CD4-positive, alpha-beta T cell (primary cell): ENCODE results near the gene ELFN2. TPM values are rescaled to one million over a fixed set of nuclear protein-coding genes. Genes with fewer than 3 reads are reported as not detected.

Experiments used
- ATAC-seq: fragments of 200-7000 bp; cut with Tn5 transposase; one replicate; pipeline ENCODE4 v1.10.0; 2022; ENCODE audit warnings: mild to moderate bottlenecking; ENCODE audit not compliant: poor library complexity
- CTCF ChIA-PET: fragments of 350-600 bp; sonication (Branson Sonifier 250); formaldehyde crosslinking; loops from one replicate; lab custom pipeline; 2021; ENCODE audit warnings: antibody characterized with exemption, inconsistent platforms; lab: Charles Lee
- POLR2A ChIA-PET: fragments of 350-600 bp; sonication (Branson Sonifier 250); formaldehyde crosslinking; loops from one replicate; lab custom pipeline; 2021; ENCODE audit warnings: antibody characterized with exemption, inconsistent platforms; lab: Charles Lee
- DNase-seq, 14 experiments: peaks; one replicate each; pipeline ENCODE4 v3.0.0-alpha.2; 2013 to 2020; ENCODE audit warnings: mixed read lengths in 2 of 14
- H3K27ac ChIP-seq, 2 donors: one replicate each; pipeline versions ENCODE4 v1.5.1 to v1.7.0; 2013; ENCODE audit warnings: low read length in 2 of 2, low read depth in 1 of 2, mild to moderate bottlenecking in 1 of 2
- H3K27me3 ChIP-seq, 2 experiments: 1 replicate in 1 of 2; 2 replicates in 1 of 2; pipeline versions ENCODE4 v1.6.1 to v1.7.0; 2013; ENCODE audit warnings: low read length in 2 of 2, control low read depth in 1 of 2, mild to moderate bottlenecking in 1 of 2, moderate library complexity in 1 of 2; ENCODE audit not compliant: insufficient read depth in 2 of 2, control insufficient read depth in 1 of 2
- H3K36me3 ChIP-seq: one replicate; pipeline ENCODE4 v1.6.1; 2013; ENCODE audit warnings: low read length, control low read depth; ENCODE audit not compliant: insufficient read depth
- H3K4me1 ChIP-seq: one replicate; pipeline ENCODE4 v1.6.1; 2013; ENCODE audit warnings: low read length, control low read depth; ENCODE audit not compliant: insufficient read depth
- H3K4me3 ChIP-seq: one replicate; pipeline ENCODE4 v1.5.1; 2013; ENCODE audit warnings: mild to moderate bottlenecking, low read length, moderate library complexity
- H3K9me3 ChIP-seq, 2 experiments: 1 replicate in 1 of 2; 2 replicates in 1 of 2; pipeline versions ENCODE4 v1.6.1 to v1.7.0; 2013; ENCODE audit warnings: low read length in 2 of 2, mild to moderate bottlenecking in 2 of 2, control low read depth in 1 of 2, moderate library complexity in 1 of 2; ENCODE audit not compliant: control insufficient read depth in 1 of 2, insufficient read depth in 1 of 2
- H3K27ac Mint-ChIP-seq: one replicate; pipeline ENCODE4 v1.8.0; 2020; ENCODE audit warnings: mixed read lengths
- H3K27me3 Mint-ChIP-seq: one replicate; pipeline ENCODE4 v1.8.0; 2021; ENCODE audit warnings: mixed read lengths
- H3K36me3 Mint-ChIP-seq: one replicate; pipeline ENCODE4 v1.8.0; 2021; ENCODE audit warnings: low read depth, mixed read lengths
- H3K4me1 Mint-ChIP-seq: one replicate; pipeline ENCODE4 v1.8.0; 2021; ENCODE audit warnings: low read depth, mixed read lengths
- H3K4me3 Mint-ChIP-seq: one replicate; pipeline ENCODE4 v1.8.0; 2020; ENCODE audit warnings: mild to moderate bottlenecking, mixed read lengths
- H3K9me3 Mint-ChIP-seq: one replicate; pipeline ENCODE4 v1.8.0; 2020; ENCODE audit warnings: mixed read lengths
- intact Hi-C, 2 experiments: fragments of 100-400 bp; cut with DNase I in 1 of 2; cut with micrococcal nuclease in 1 of 2; formaldehyde crosslinking; loops; one replicate each; pipeline versions ENCODE4 v1.15.1 to v1.9.0; 2023 to 2025; cut with DNase I, micrococcal nuclease
- total RNA-seq, 174 experiments: library from RNA in 2 of 174; stranded (reverse) in 2 of 174; gene quantifications; one replicate each; pipeline ENCODE4 v1.2.3 and lab custom pipeline; 2021 to 2026
- TF ChIP-seq, protein P1 (sequence below): fragments of 200-600 bp; IDR thresholded peaks from one replicate; pipeline ENCODE4 v1.8.0; 2022; ENCODE audit warnings: antibody characterized with exemption, mild to moderate bottlenecking

The ELFN2 gene
- total RNA-seq, 2 experiments from 2014 or later: 0.05 to 0.20 TPM

- no peak overlapping the region for H3K27ac Mint-ChIP-seq
- H3K36me3 ChIP-seq: peaks cover 54% of the 10 kb centered on the region
- DNase-seq (no peak), ATAC-seq (no peak)
- peaks cover 14% of the 10 kb centered on the region for H3K4me1 Mint-ChIP-seq
- H3K27me3 Mint-ChIP-seq: no peaks in the 10 kb centered on the region
- TF ChIP-seq, protein P1, sequence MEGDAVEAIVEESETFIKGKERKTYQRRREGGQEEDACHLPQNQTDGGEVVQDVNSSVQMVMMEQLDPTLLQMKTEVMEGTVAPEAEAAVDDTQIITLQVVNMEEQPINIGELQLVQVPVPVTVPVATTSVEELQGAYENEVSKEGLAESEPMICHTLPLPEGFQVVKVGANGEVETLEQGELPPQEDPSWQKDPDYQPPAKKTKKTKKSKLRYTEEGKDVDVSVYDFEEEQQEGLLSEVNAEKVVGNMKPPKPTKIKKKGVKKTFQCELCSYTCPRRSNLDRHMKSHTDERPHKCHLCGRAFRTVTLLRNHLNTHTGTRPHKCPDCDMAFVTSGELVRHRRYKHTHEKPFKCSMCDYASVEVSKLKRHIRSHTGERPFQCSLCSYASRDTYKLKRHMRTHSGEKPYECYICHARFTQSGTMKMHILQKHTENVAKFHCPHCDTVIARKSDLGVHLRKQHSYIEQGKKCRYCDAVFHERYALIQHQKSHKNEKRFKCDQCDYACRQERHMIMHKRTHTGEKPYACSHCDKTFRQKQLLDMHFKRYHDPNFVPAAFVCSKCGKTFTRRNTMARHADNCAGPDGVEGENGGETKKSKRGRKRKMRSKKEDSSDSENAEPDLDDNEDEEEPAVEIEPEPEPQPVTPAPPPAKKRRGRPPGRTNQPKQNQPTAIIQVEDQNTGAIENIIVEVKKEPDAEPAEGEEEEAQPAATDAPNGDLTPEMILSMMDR: no peak
- intact Hi-C loops: no loop called here
- POLR2A ChIA-PET: no interaction called here
- H3K36me3 Mint-ChIP-seq: peaks cover 60% of the 10 kb centered on the region
- H3K4me3 Mint-ChIP-seq: no peak overlapping the region
- no peaks in the 10 kb centered on the region for H3K9me3 Mint-ChIP-seq
- no peak overlapping the region for H3K4me3 ChIP-seq
- CTCF ChIA-PET: no interaction called here
- H3K9me3 ChIP-seq: no peaks in the 10 kb centered on the region
- H3K27me3 ChIP-seq: no peaks in the 10 kb centered on the region
- H3K27ac ChIP-seq: no peak overlapping the region
- H3K4me1 ChIP-seq: peaks cover 4% of the 10 kb centered on the region
These were observed 40.2 kb upstream of the ELFN2 start for GRCh38 chr22:37467391-37467955.

DNA sequence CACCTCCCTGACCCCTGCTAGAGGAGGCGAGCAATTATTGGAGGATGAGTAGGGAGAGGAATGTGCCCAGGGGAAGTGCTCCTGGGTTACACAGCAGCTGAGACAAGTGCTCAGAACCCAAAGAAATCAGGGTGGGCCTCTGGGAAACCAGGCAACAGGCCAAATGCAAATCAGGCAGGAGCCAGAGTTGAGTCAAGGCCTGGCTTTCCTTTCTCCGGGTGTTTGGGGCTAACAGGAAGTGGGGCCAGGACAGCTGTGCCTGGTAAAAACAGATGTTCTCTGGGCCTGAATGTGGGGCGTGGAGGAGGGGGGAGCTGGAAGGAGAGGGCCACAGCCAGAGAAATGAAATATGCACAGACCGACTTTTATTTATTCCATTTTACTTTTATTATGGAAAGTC, 36.9 kb upstream of the ELFN2 start:
- Mint-ChIP-seq H3K27ac (peak overlapping the region; percentile 42), H3K27me3 (no peaks in the 10 kb centered on the region), H3K9me3 (no peaks in the 10 kb centered on the region), H3K4me1 (peaks cover 4% of the 10 kb centered on the region), H3K4me3 (no peak overlapping the region), H3K36me3 (peaks cover 45% of the 10 kb centered on the region)
- no peaks in the 10 kb centered on the region for H3K9me3 ChIP-seq
- ATAC-seq (no peak), DNase-seq (no peak)
- no peak overlapping the region for H3K27ac ChIP-seq
- POLR2A ChIA-PET: no interaction called here
- peaks cover 25% of the 10 kb centered on the region for H3K36me3 ChIP-seq
- CTCF ChIA-PET: interaction anchor here (0.6 kb wide), 1 partner anchor 34 kb away, joined by 3 read pairs; no protein-coding TSS in a partner anchor
- no peak overlapping the region for H3K4me3 ChIP-seq
- TF ChIP-seq, protein P1: no peak
- intact Hi-C loops: no loop called here
- no peaks in the 10 kb centered on the region for H3K4me1 ChIP-seq
- H3K27me3 ChIP-seq: no peaks in the 10 kb centered on the region

- H3K4me3 ChIP-seq: no peak overlapping the region
- Mint-ChIP-seq H3K4me1 (peaks cover under 1% of the 10 kb centered on the region), H3K27me3 (no peaks in the 10 kb centered on the region), H3K36me3 (peaks cover 44% of the 10 kb centered on the region), H3K4me3 (no peak overlapping the region), H3K27ac (no peak overlapping the region), H3K9me3 (no peaks in the 10 kb centered on the region)
- TF ChIP-seq, protein P1: no peak
- H3K9me3 ChIP-seq: no peaks in the 10 kb centered on the region
- intact Hi-C loops: no loop called here
- ChIA-PET POLR2A (interaction anchor here (0.6 kb wide), 1 partner anchor 1109 kb away, joined by 3 read pairs; no protein-coding TSS in a partner anchor), CTCF (no interaction called here)
- DNase-seq (peak in 2 of 14 experiments; percentile 35 to 42), ATAC-seq (no peak)
- H3K36me3 ChIP-seq: peaks cover 15% of the 10 kb centered on the region
- no peaks in the 10 kb centered on the region for H3K4me1 ChIP-seq
- no peaks in the 10 kb centered on the region for H3K27me3 ChIP-seq
- no peak overlapping the region for H3K27ac ChIP-seq
These were observed 35.7 kb upstream of the ELFN2 start for GRCh38 chr22:37462983-37463382.
